GM19099 (cell line): Measurements from ENCODE around the gene OSTC.

ENCODE experiments used
- POLR2A ChIP-seq: IDR thresholded peaks from 3 replicates; pipeline ENCODE4 v1.6.1; 2011; ENCODE audit warnings: low read depth; ENCODE audit not compliant: insufficient read length; ENCODE audit errors: extremely low read depth

The OSTC gene

DNA sequence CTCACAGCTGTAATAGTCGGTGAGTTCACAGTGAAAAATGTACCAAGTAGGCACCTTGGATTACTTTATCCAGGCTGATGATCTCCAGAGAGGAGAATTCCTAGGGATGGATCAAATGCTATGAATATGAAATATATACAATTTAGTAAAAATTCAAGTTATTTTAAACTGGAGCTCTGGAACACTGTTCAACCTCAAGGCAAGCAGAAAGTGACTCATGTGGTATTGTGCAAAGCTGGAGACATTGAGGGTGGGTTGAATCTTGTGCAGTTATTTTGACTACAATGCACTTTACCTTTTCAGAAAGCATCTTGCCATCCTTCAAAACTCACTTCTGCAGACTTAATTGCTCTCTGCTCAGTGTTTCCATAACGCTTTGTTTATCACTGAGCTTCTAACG lies 43.4 kb downstream of the OSTC start:
- TF ChIP-seq POLR2A = no peak

- TF ChIP-seq POLR2A = no peak
Measured at GRCh38 chr4:108694423-108694822, 44.0 kb downstream of the OSTC start.

DNA sequence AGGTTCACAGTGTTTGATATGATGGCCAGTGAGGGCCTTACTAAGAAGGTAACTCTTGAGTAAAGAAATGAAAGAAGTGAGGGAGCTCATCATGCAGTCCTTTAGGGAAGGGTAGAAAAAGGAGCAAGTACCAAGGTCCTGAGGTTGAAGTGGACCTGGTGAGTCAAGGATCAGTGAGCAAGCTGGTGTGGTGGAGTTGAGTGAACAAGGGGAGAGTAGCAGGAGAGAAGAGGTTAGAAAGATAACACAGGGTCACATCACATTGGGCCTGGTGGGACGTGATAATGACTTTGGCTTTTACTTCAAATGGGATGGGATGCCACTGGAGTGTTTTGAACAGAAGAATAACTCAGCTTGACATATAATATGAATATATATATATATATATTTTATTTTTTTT lies 44.7 kb downstream of the OSTC start:
- no peak for TF ChIP-seq POLR2A

DNA sequence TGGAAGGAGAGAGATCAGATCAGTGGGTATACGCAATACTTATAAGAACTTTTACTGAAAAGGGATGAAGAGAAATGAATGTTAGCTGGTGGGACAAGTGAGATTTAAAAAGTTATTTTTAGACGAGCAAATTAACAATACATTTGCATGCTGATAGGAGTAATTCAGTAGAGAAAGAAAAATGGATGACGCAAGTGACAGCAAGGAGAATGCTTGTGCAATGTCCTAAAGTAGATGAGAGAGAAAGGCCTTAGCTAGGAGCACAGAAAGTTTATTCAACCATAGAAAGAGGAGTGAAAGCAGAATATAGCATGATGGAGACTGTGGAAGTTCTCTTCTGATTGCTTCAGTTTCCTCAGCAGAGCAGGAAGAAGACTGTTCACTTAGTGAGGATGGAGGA lies 45.8 kb downstream of the OSTC start:
- no peak for TF ChIP-seq POLR2A

GRCh38 chr4:108700081-108700757 lies 49.8 kb downstream of the OSTC start:
- TF ChIP-seq POLR2A = no peak

DNA sequence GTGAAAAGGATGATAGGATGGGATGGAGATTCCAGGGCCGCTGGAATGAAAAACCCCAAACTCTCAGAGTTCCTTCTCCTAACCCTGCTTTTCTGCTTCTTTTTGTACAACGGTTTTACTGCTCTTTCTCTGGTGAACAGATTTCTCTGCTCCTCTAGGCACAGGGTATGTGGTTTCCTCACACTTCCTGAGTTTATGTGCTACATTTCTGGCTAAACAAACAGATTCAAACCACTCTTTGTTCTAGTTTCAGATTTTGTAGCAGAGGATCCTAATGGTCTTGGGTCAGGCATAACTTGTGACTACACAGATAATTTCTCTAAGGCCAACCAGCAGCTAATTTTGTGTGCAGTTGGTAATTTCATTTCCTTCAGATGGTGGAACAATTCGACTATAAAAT lies 52.6 kb downstream of the OSTC start:
- TF ChIP-seq POLR2A = no peak

DNA sequence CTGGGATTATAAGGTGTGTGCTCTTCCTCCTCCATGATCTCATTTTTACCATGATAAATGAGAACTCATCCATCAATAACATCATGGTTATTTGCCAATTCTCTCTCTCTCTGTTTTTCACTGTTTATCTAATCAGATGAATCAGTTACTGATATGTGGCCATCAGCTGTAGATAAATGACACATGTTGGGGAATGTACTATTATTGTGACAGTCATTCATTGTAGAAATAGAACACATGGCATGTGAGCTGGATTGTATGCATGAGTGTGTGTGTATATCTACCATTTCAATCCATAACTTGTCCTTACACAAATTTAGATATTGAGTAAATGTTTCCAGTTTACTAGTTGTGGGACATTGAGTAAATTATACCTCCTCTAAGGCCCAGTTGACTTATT lies 53.0 kb downstream of the OSTC start:
- TF ChIP-seq POLR2A = no peak

GRCh38 chr4:108703966-108704365 lies 53.6 kb downstream of the OSTC start:
- no peak for TF ChIP-seq POLR2A

GRCh38 chr4:108706289-108706688 lies 55.9 kb downstream of the OSTC start:
- TF ChIP-seq POLR2A = no peak

DNA sequence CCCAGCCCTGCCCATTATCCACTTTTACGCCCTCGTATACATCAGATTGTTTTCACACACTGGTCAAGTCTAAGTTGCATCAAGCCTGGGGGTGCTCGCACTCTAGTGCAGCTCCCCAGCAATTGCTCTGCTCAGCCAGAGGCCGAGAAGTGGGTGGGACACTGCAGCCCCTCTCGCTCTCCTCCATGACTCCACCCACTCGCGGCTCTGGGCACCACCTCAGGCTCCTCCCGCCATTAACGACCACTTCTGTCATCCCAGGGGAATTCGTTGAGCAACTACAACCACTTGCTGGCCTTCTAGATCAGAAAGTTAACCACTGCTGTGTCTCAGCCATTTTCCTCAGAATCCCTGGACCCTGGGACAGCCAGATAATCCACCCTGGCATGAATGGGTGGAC lies 58.8 kb downstream of the OSTC start:
- no peak for TF ChIP-seq POLR2A

DNA sequence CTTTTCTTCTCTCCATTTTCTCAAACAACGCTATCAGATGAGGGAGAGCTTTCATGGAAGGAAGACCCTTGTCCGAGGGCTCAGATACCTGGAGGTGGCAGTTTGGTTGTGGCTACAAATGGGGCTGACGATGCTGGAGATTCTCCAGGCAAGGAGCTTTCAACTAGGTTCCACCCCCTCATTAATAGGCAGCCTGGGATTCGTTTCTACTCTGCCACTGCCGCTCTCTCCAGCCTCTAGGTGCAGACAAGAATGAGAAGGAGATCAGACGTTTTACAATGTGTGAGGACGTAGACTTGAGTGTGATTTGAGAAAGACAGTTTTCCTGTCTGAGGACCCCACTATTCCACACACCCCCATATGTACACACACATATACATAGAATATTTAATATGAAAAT lies 59.3 kb downstream of the OSTC start:
- TF ChIP-seq POLR2A = no peak

- TF ChIP-seq POLR2A = no peak
Measured at GRCh38 chr4:108714880-108715279, 64.5 kb downstream of the OSTC start.

DNA sequence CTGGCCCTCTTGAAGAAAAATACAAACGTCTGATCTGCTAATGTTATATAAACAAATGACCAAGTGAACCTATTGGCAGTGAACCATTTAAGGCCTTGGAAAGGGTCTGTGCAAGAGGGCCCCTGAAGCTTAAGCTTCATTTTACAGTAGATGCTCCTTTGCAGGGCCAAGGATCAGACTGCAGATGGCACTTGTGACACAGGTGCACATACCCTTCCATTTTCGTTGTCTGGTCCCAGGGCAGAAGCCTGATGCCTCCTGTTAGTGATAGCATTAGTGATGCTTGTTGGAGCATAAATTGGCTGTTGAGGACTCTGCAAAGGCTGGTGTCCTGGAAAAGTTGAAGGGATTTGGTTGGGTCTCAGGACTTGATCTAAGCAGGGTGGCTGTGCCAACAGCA lies 65.9 kb downstream of the OSTC start:
- TF ChIP-seq POLR2A = no peak

DNA sequence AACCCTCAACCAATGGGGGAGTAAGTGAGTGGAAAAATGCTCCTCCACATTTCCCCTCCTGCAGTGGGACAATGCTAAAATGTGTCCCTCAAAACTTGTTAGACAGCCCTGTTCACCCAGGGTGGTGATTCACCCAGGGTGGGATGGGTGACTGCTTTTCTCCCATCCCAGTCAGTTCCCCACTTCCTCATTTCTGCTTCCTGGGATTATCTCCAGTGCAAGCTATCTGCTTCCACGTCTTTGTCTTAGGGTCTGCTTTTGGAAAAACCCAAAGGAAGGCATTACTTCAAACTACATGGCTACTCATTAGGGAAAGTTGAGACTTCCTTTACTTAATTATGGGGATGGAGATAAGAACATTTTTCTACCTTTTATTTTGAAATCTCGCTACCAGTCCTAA lies 67.0 kb downstream of the OSTC start:
- no peak for TF ChIP-seq POLR2A
